ENCODE measurements around the gene PPP3CA. TPM values are rescaled to one million over a fixed set of nuclear protein-coding genes. Genes with fewer than 3 reads are reported as not detected.

The PPP3CA gene
- total and polyA plus RNA-seq, 11 donors = 5.9 to 32.5 (median 19.3) TPM

- intact Hi-C loops (cut with DNase I) = no loop called here
- TF ChIP-seq CTCF (IDR thresholded peaks at IDR 0.05) = no peak
- TF ChIP-seq POLR2A (IDR thresholded peaks at IDR 0.05) = no peak
- peaks cover 0 to 5% (median 0%) of the 10 kb centered on the region in 12 donors for H3K4me1 ChIP-seq
- peaks cover 0 to 10% (median 3%) of the 10 kb centered on the region in 12 donors for H3K9me3 ChIP-seq
- no peak for DNase-seq
- no peak for ATAC-seq
- H3K4me3 ChIP-seq = no peak overlapping the region
- H3K27me3 ChIP-seq = no peaks in the 10 kb centered on the region
- 81 to 87% (median 84%) methylated on average over 2 of the region's 2 CpGs for WGBS, 4 donors
- no peak overlapping the region for H3K27ac ChIP-seq
- H3K36me3 ChIP-seq = no peaks in the 10 kb centered on the region
These were observed 32.3 kb downstream of the PPP3CA start for GRCh38 chr4:101315041-101315440.

- H3K4me1 ChIP-seq = peaks cover 0 to 36% (median 11%) of the 10 kb centered on the region in 12 donors
- TF ChIP-seq CTCF (IDR thresholded peaks at IDR 0.05) (no peak), POLR2A (IDR thresholded peaks at IDR 0.05) (no peak)
- no peaks in the 10 kb centered on the region for H3K27me3 ChIP-seq
- ATAC-seq (no peak), DNase-seq (no peak)
- no peaks in the 10 kb centered on the region for H3K9me3 ChIP-seq
- intact Hi-C loops (cut with DNase I) = no loop called here
- no peaks in the 10 kb centered on the region for H3K36me3 ChIP-seq
- 67 to 77% (median 73%) methylated on average over 4 of the region's 4 CpGs for WGBS, 4 donors
- H3K27ac ChIP-seq = no peak overlapping the region
- no peak overlapping the region for H3K4me3 ChIP-seq
These were observed 37.4 kb downstream of the PPP3CA start for GRCh38 chr4:101309925-101310324.

- intact Hi-C loops (cut with DNase I) = no loop called here
- no peak for ATAC-seq
These were observed 39.4 kb downstream of the PPP3CA start for GRCh38 chr4:101307899-101308298.

More at GRCh38 chr4:101307899-101308298, 39.4 kb downstream of the PPP3CA start:
- H3K27me3 ChIP-seq = no peaks in the 10 kb centered on the region
- H3K9me3 ChIP-seq = no peaks in the 10 kb centered on the region
- WGBS, 4 donors = 91 to 98% (median 95%) methylated on average over 2 of the region's 2 CpGs
- no peak overlapping the region for H3K4me3 ChIP-seq
- H3K36me3 ChIP-seq = no peaks in the 10 kb centered on the region
- TF ChIP-seq CTCF (IDR thresholded peaks at IDR 0.05) = no peak
- no peak for TF ChIP-seq POLR2A (IDR thresholded peaks at IDR 0.05)
- peaks cover 0 to 44% (median 11%) of the 10 kb centered on the region in 12 donors for H3K4me1 ChIP-seq
- no peak for DNase-seq
- H3K27ac ChIP-seq = no peak overlapping the region
